CD4-positive, alpha-beta T cell treated with Interleukin-12 subunit alpha and Interleukin-12 subunit beta, for 1 hour (primary cell): Measurements from ENCODE around the gene NOTCH1.

ENCODE experiments used
- DNase-seq: peaks from one replicate; pipeline ENCODE4 v3.0.0-alpha.2; 2020

Gene NOTCH1

GRCh38 chr9:136499071-136499934 lies 46.5 kb downstream of the NOTCH1 start:
- DNase-seq = no peak

DNA sequence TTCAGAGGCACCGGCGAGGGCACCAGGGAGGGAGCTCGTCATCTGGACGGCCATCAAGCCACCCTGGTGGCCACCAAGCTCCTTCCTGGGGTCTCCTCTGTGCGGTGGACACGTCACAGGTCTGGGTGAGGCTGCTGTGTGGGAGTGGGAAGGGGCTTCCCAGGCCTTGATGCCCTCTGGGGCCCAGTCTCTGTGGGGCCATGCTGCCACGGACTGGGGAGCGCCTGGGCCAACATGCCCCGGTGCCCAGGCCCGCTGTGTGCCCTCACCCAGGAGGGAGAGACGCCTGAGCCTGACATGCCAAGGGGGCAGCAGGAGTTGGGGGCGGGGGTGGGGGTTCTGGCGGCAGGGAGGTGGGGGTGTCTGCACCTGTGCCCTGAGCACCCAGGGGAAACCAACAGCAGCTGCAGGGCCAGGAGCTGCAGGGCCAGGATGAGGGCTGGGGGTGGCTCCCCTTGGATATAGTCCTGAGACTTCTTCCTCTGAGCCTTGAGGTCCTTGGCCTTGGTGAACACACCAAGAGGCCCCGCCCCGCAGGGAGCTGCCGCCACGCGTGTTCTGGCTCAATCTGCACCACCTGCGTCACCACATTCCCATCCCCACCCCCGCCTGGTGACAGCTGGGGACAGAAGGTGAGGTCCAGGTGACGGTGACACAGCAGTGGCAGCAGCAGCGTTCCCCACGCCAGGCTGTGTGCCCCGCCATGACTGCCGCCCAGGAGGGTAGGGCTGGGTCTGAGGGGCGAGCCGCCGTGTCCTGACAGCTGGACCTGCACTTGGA lies 47.7 kb downstream of the NOTCH1 start:
- DNase-seq = no peak

DNA sequence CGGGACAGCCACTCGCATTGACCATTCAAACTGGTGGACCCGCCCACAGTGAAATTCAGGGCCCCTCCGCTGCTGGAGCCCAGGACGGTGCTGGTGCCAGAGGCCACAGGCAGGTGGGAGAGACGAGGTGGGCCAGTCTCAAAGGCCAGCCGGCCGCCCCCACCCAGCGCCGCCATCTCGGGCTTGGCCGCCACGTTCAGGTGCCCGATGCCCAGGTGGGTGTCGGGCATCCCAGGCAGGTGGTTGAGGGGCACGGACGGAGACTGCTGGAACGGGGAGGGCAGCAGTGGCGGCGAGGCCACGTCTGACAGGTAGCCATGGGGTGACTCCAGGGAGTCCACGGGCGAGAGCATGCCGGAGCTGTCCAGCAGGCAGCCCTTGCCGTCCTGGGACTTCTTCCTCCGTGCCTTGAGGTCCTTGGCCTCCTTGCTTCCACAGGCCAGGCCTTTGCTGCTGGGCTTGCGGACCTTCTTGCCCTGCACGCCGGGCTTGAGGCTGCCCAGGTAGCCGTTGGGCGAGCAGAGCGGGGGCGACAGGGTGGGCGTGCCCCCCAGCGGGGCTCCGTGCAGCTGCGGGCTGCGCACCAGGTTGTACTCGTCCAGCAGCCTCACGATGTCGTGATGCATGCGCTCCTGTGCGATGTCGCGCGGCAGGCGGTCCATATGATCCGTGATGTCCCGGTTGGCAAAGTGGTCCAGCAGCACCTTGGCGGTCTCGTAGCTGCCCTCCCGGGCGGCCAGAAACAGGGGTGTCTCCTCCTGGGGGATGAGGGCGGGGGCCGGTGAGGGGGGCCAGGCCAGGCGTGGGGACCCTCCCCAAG lies 48.8 kb downstream of the NOTCH1 start:
- no peak for DNase-seq

DNA sequence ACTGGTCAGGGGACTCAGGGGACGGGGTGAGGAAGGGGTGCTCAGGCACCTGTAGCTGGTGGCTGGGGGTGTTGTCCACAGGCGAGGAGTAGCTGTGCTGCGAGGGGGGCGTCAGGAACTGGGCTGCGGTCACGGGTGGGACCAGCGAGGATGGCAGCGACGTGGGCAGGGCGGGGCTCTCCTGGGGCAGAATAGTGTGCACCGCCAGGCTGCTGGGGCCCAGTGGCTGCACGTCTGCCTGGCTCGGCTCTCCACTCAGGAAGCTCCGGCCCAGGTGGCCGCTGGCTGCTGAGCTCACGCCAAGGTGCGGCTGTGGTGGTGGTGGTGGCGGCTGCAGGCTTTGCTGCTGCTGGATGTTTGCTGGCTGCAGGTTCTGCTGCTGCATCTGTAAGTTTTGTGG lies 49.7 kb downstream of the NOTCH1 start:
- no peak for DNase-seq

GRCh38 chr9:136495238-136495800 lies 50.5 kb downstream of the NOTCH1 start:
- DNase-seq = no peak

DNA sequence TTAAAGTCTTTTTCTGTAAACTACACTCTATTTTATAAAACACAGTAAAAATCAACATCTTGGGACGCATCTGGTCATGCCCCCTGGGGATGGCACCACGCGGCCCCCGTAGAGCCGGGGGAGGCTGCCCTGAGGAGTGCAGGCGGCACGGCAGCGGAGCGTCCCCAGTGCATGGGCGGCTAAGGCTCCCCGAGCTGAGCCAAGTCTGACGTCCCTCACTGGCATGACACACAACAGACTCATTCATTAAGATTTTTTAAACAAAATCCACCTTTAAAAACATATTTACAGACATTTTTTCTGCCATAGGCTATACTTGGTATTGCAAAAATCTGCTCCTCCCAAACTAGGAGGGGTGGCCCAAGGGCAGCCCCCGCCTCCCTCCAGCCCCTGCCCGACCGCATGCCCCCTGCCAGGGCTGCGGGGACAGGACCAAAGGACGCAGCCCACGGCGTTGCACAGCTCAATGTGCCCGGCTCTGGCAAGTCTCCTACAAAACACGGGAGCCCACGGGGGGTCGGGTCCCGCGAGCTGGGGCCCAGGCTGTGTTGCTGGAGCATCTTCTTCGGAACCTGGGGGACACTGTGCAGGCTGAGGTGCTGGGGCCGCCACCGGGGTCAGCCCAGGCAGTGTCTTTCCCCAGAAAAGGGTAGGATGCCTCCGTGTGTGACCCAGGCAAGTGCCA lies 51.2 kb downstream of the NOTCH1 start:
- DNase-seq = no peak

- no peak for DNase-seq
Measured at GRCh38 chr9:136494012-136494411, 51.8 kb downstream of the NOTCH1 start.

GRCh38 chr9:136493567-136493971 lies 52.3 kb downstream of the NOTCH1 start:
- no peak for DNase-seq

GRCh38 chr9:136492978-136493522 lies 52.8 kb downstream of the NOTCH1 start:
- no peak for DNase-seq

DNA sequence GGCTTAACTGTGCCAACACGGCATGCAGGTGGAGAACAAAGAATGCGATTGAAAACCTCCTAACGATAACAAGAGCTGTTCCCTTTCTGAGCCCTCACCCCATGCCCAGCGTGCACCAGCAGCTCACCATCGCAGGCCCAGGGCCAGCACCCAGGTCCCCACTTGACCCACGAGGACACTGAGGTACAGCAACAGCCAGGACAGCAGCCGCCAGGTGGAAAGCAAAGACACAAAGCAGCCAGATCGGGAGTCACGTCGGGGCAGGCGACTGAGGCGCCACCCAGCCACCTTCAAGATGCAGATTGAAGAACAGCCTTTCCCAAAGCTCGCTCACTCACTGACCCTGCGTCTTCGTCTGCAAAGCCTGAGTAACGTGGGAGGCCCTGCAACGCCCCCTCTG lies 56.1 kb downstream of the NOTCH1 start:
- no peak for DNase-seq

- peak; percentile 77 for DNase-seq
Measured at GRCh38 chr9:136488247-136489214, 57.3 kb downstream of the NOTCH1 start.

- no peak for DNase-seq
Measured at GRCh38 chr9:136487672-136488071, 58.2 kb downstream of the NOTCH1 start.

DNA sequence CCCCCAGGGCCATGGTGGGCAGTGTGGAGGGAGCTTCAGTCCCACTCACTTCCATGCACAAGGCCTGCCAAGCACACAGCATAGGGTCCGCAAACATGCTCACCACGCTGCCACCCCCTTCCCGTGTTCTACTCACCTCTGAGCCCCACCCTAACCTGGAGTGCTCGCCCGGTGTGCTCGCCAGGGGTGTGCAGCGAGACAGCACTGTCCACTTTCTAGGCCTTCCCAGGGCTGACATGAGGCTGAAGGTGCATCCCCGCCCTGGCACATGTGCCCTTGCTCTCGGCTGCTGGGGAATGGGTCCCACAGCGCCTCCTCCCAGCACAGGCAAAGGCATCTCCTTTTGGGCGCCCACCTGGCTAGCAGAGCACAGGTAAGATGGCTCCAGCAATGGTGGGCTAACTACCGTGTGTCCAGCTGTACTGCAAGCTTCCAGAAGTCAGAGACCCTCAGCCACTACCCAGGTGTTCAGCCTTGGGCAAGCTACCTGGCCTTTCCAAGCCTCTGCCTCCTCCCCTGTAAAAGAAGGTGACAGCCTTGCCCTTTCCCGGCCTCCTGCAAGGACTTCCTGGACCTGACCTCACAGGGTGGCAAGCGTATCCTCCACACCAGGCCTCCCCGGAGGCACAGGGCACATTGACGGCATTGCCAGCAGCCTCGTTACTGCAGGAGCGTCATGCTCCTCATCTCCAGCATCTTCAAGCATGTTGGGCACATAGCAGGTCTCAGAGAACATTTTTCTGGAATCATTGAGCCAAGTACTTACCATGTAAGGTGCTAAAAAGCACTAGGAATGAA lies 58.8 kb downstream of the NOTCH1 start:
- no peak for DNase-seq

GRCh38 chr9:136486131-136486530 lies 59.7 kb downstream of the NOTCH1 start:
- no peak for DNase-seq

- peak; percentile 83 for DNase-seq
Measured at GRCh38 chr9:136485049-136486045, 60.5 kb downstream of the NOTCH1 start.

GRCh38 chr9:136484153-136485048 lies 61.4 kb downstream of the NOTCH1 start:
- no peak for DNase-seq

DNA sequence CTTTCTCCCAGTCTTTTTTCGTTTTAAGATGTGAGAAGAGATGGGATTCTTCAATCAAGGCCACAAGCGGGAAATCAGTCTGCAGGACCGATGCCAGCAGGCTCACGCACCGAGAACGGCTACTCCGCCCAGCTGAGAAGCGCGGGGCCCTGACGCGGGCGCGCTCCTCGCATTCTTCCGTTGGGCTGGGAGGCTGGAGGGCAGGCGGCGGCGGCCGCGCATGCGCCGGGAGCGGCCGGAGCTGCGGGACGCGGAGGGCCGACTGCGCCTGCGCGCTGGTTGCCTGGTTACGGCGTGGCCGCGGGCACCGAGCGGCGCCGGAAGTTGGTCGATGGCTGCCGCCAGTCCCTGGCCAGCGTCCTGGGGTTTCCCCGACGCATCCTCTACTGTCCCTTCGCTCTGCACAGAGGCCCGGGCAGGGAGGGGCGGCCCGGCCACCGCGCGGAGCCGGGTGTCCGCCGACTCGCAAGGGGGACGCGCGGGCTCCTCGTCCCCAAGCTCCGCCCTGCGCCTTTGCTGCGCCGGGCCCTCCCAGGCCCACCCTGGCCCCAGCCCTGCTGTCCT lies 62.2 kb downstream of the NOTCH1 start:
- DNase-seq = peak; percentile 96
